ENCODE data around the gene DST. TPM values are rescaled to one million over a fixed set of nuclear protein-coding genes. Genes with fewer than 3 reads are reported as not detected.

DST gene
- total RNA-seq (2022) (356 and 370 TPM in 2 replicates), Bru-seq, nascent RNA (percentile 97 among the genes with signal in this experiment), BruChase-seq, experiment 1, labeled RNA remaining after a 6-hour chase (percentile 95 among the genes with signal in this experiment), BruChase-seq, experiment 2, labeled RNA remaining after a 2-hour chase (percentile 95 among the genes with signal in this experiment)
- long read RNA-seq, full-length matches to known transcripts = 73 of 172 reads
- long read RNA-seq, partial matches to known transcripts = 65 of 172 reads
- long read RNA-seq, other reads (novel, unspliced or antisense) = 34 of 172 reads

DNA sequence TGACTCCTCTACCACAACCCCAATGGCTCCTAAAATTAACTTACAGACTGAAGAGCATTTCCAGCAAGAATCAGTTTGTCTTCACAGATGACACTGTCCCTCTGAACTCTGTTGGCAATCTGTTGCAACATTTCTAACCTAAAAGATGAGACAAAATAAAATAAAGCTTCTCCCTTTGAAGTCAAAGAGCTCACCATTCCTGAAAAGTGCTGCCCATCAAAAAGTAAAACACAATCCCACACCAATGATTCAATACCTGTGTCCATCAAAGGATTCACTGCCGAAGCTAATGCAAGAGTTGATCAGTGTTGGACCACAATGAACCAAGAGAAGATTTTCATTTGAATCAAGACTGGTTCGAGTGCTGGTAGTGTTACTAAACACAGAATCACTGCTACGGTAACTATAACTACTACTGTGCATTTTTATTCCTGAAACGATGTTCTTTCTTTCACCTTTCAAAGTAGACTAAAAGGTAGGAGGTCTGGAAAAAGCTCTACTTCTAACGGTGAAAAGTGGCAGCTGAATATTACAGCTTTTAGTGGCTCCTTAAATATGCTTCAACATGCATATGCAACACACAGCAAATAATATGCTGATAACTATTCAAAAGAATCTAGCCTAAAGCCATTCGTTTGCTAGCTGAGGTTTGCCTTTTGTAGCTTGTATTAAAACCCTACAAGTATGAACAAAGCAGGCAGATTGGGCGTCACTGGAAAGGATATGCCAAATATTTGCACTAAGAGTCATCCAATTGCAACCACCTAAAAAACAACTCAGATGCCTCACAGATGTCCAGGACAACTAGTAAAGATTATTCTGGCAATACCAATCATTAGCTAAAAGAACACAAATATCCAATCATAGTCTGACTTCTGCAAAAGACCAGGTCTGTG, at the start of gene DST:
TSS of gene DST (minus strand) at position 524 of the 896 bp plus-strand sequence.
- Mint-ChIP-seq H3K27ac (ENCODE audit: low read depth, unreplicated experiment) (peak within 1 kb of the TSS; percentile 97), H3K9me3 (ENCODE audit: unreplicated experiment) (no peaks in the 10 kb centered on the region), H3K4me1 (ENCODE audit: insufficient read depth, unreplicated experiment) (peaks cover 41% of the 10 kb centered on the region), H3K36me3 (ENCODE audit: insufficient read depth, unreplicated experiment) (peaks cover 77% of the 10 kb centered on the region), H3K27me3 (ENCODE audit: insufficient read depth, unreplicated experiment) (no peaks in the 10 kb centered on the region), H3K4me3 (ENCODE audit: unreplicated experiment) (peak within 1 kb of the TSS; percentile 88)
- ChIA-PET POLR2A (interaction anchor here (0.6 to 34.6 kb wide), 21 partner anchors 17 to 198 kb away, joined by 3 to 1548 read pairs (median 4); no protein-coding TSS in a partner anchor), CTCF (interaction anchor here (0.7 to 3.1 kb wide), 12 partner anchors 12 to 209 kb away, joined by 3 to 15 read pairs (median 4); no protein-coding TSS in a partner anchor)
- TF ChIP-seq CTCF (IDR thresholded peaks at IDR 0.05; ENCODE audit: unreplicated experiment) = no peak
- DNase-seq (ENCODE audit: unreplicated experiment) = peak; percentile 93
- intact Hi-C loops (cut with micrococcal nuclease) = loop anchor here (1.0 to 5.0 kb wide), 5 partner anchors 18 to 208 kb away; no protein-coding TSS in a partner anchor
- BruUV-seq (replicated peaks) = TSS peak; percentile 78

- H3K36me3 Mint-ChIP-seq (ENCODE audit: insufficient read depth, unreplicated experiment) = peaks cover 6% of the 10 kb centered on the region
- intact Hi-C loops (cut with micrococcal nuclease) = no loop called here
- H3K9me3 Mint-ChIP-seq (ENCODE audit: unreplicated experiment) = no peaks in the 10 kb centered on the region
- no peaks in the 10 kb centered on the region for H3K27me3 Mint-ChIP-seq (ENCODE audit: insufficient read depth, unreplicated experiment)
- ChIA-PET POLR2A (interaction anchor here (0.6 to 14.1 kb wide), 18 partner anchors 8 to 159 kb away, joined by 3 to 395 read pairs (median 12); partner anchors contain the start of gene DST), CTCF (interaction anchor here (0.9 to 3.9 kb wide), 5 partner anchors 8 to 160 kb away, joined by 3 to 17 read pairs (median 6); no protein-coding TSS in a partner anchor)
- no peak for TF ChIP-seq CTCF (IDR thresholded peaks at IDR 0.05; ENCODE audit: unreplicated experiment)
- no peak for DNase-seq (ENCODE audit: unreplicated experiment)
- no TSS peak for BruUV-seq (replicated peaks)
- H3K27ac Mint-ChIP-seq (ENCODE audit: low read depth, unreplicated experiment) = peak overlapping the region; percentile 97
- H3K4me1 Mint-ChIP-seq (ENCODE audit: insufficient read depth, unreplicated experiment) = peaks cover 49% of the 10 kb centered on the region
- H3K4me3 Mint-ChIP-seq (ENCODE audit: unreplicated experiment) = peak overlapping the region; percentile 77
Observed at GRCh38 chr6:56691814-56692213, 49.1 kb upstream of the DST start.

GRCh38 chr6:56691286-56691595, 48.6 kb upstream of the DST start:
- no TSS peak for BruUV-seq (replicated peaks)
- no peaks in the 10 kb centered on the region for H3K9me3 Mint-ChIP-seq (ENCODE audit: unreplicated experiment)
- ChIA-PET POLR2A (interaction anchor here (0.6 to 14.1 kb wide), 19 partner anchors 9 to 160 kb away, joined by 3 to 395 read pairs (median 11); partner anchors contain the start of gene DST), CTCF (interaction anchor here (0.9 to 3.9 kb wide), 8 partner anchors 12 to 161 kb away, joined by 3 to 17 read pairs (median 6); no protein-coding TSS in a partner anchor)
- H3K27ac Mint-ChIP-seq (ENCODE audit: low read depth, unreplicated experiment) = peak overlapping the region; percentile 97
- no peak for TF ChIP-seq CTCF (IDR thresholded peaks at IDR 0.05; ENCODE audit: unreplicated experiment)
- H3K4me3 Mint-ChIP-seq (ENCODE audit: unreplicated experiment) = peak overlapping the region; percentile 77
- H3K36me3 Mint-ChIP-seq (ENCODE audit: insufficient read depth, unreplicated experiment) = peaks cover under 1% of the 10 kb centered on the region
- intact Hi-C loops (cut with micrococcal nuclease) = no loop called here
- H3K27me3 Mint-ChIP-seq (ENCODE audit: insufficient read depth, unreplicated experiment) = no peaks in the 10 kb centered on the region
- H3K4me1 Mint-ChIP-seq (ENCODE audit: insufficient read depth, unreplicated experiment) = peaks cover 43% of the 10 kb centered on the region
- no peak for DNase-seq (ENCODE audit: unreplicated experiment)

Measured in MCF 10A (cell line).